Bronchial epithelial cell (primary cell): ENCODE measurements around the gene MAGEF1. TPM values are rescaled to one million over a fixed set of nuclear protein-coding genes. Genes with fewer than 3 reads are reported as not detected.
"Not testable (repeated sequence)": the region's sequence is repeated elsewhere in the genome, so short reads cannot be mapped to it uniquely, and the experiment has no call there.

Experiments
- DNase-seq: peaks from one replicate; pipeline ENCODE4 v3.0.0-alpha.2; 2010; ENCODE audit warnings: low read depth
- FAIRE-seq: peaks from 2 replicates; lab custom pipeline; 2011; peaks lifted over from hg19 to GRCh38; lab: Jason Lieb, UNC
- H3K27me3 ChIP-seq: 2 replicates; pipeline ENCODE4 v1.5.1; 2011; ENCODE audit warnings: low read length; ENCODE audit not compliant: control insufficient read depth, insufficient read depth
- H3K36me3 ChIP-seq: 2 replicates; pipeline ENCODE4 v1.5.1; 2011; ENCODE audit warnings: low read length; ENCODE audit not compliant: control insufficient read depth, insufficient read depth
- H3K4me3 ChIP-seq: 2 replicates; pipeline ENCODE4 v1.5.1; 2011; ENCODE audit warnings: mild to moderate bottlenecking, low read depth, low read length, control low read depth
- total RNA-seq: library from RNA; depleted of rRNA; stranded (reverse); fragments of >200 nt; gene quantifications from 2 replicates; pipeline ENCODE4 v1.2.1, GENCODE V29; 2014
- TF ChIP-seq, protein P1 (sequence below): IDR thresholded peaks from 2 replicates; pipeline ENCODE4 v1.5.1; 2011; ENCODE audit warnings: mild to moderate bottlenecking, moderate library complexity, low read length, control low read depth, inconsistent platforms; ENCODE audit not compliant: insufficient read depth, severe bottlenecking

The MAGEF1 gene
- total RNA-seq, 1 donor from 2014 or later = 14.2 TPM

DNA sequence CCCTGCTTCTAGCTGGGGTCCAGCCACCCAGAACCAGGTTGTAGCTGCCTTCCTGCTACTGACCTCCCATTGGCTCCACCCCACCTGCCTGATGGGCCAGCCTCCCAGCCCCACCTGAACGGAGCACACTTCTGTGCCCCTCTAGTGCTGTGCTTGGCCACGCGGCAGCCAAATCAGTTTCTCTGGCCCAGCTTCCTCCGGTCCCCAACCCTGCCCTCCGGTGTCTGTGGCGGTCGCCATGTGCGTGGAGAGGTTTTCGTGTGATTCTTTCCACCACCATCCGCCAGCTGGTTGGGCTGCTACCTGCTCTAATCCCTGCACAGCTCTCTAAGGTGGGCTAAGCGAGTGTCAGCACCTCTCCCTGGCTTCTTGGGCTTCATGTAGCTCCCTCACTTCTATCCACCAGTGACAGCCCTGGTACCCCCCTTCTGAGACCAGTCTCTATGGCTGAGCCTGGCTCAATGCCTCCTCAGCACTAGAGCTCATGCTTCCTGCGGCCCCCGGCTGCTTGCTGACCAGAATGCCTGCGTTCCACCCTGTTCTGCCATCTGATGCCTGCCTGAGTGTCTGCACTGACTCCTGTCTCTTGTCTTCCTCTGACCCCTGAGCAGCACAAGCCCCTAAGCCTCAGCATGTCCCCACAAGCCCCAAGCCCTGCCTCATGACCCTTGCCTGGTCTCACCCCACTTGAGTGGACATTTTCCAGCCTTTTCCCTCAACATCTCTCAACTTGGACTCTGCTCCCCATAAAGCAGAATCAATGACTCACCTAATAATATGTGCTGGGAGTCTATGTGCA, 23.2 kb upstream of the MAGEF1 start:
- Histone ChIP-seq H3K4me3 (no peak overlapping the region), H3K27me3 (no peaks in the 10 kb centered on the region), H3K36me3 (no peaks in the 10 kb centered on the region)
- TF ChIP-seq, protein P1, sequence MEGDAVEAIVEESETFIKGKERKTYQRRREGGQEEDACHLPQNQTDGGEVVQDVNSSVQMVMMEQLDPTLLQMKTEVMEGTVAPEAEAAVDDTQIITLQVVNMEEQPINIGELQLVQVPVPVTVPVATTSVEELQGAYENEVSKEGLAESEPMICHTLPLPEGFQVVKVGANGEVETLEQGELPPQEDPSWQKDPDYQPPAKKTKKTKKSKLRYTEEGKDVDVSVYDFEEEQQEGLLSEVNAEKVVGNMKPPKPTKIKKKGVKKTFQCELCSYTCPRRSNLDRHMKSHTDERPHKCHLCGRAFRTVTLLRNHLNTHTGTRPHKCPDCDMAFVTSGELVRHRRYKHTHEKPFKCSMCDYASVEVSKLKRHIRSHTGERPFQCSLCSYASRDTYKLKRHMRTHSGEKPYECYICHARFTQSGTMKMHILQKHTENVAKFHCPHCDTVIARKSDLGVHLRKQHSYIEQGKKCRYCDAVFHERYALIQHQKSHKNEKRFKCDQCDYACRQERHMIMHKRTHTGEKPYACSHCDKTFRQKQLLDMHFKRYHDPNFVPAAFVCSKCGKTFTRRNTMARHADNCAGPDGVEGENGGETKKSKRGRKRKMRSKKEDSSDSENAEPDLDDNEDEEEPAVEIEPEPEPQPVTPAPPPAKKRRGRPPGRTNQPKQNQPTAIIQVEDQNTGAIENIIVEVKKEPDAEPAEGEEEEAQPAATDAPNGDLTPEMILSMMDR = no peak
- no peak for DNase-seq
- no peak for FAIRE-seq

GRCh38 chr3:184733971-184734608, 22.2 kb upstream of the MAGEF1 start:
- Histone ChIP-seq H3K27me3 (no peaks in the 10 kb centered on the region), H3K4me3 (no peak overlapping the region), H3K36me3 (no peaks in the 10 kb centered on the region)
- FAIRE-seq (no peak), DNase-seq (no peak)
- TF ChIP-seq, protein P1 = no peak

- FAIRE-seq = no peak
- Histone ChIP-seq H3K27me3 (no peaks in the 10 kb centered on the region), H3K4me3 (no peak overlapping the region), H3K36me3 (no peaks in the 10 kb centered on the region)
- TF ChIP-seq, protein P1 = no peak
- DNase-seq = peak; percentile 59
Measured at GRCh38 chr3:184733181-184733580, 21.3 kb upstream of the MAGEF1 start.

DNA sequence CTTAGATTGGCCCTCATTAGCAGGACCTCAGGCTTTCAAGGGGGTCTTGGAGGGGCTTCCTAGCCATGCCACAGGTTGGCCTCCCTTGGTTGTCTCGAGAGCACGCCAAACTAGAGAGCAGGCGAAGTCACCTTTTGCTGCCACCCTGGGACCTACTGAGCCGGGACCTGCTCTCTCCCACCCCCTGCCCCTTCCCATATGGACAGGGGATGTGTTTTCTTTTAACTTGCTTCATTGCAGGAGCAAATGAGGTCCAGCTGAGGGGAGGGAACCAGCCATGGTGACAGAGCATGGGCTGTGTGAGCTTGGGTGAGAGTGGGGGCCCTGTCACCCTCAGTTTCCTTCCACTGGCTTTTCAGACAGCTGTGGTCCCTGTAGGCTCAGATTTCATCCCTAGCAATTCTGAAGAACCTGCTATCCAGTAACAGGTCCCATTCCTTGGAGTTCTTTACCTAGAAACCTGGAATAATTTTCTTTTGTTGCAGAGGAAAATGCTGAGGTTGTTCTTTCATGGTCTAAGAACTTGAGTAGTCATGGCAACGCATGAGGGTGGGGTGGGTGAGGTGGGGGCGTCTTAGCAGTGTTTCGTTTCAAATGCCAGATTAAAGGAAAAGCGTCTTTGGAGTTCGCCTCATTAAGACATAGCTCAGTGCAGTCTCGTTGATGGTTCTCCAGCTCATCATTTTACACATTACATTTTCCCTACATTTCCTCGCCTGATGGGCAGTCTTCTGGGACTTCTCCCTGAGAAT, 20.1 kb upstream of the MAGEF1 start:
- TF ChIP-seq, protein P1 = no peak
- no peak for DNase-seq
- H3K4me3 ChIP-seq = no peak overlapping the region
- no peaks in the 10 kb centered on the region for H3K36me3 ChIP-seq
- no peaks in the 10 kb centered on the region for H3K27me3 ChIP-seq
- no peak for FAIRE-seq

DNA sequence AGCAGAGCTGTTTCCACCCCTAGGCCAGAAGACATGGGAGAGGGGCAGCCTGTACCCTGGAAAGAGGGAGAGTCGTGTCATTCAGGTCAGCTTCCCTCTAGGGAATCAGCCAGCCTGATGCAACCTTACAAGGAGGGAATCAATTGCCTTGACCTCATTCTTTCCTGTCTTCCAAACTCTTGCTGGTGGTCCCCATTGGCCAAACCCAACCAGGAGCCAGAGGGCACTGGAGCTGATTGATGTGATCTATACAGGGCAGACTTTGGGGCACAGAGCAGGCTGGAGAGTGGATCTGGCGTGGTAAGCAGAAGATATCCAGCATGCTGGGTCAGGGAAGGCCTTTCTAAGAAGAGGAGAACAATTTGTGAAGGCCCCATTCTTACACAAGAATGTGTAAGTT, 19.1 kb upstream of the MAGEF1 start:
- Histone ChIP-seq H3K4me3 (no peak overlapping the region), H3K36me3 (no peaks in the 10 kb centered on the region), H3K27me3 (no peaks in the 10 kb centered on the region)
- TF ChIP-seq, protein P1 = no peak
- no peak for FAIRE-seq
- DNase-seq = no peak

- not testable (repeated sequence) for DNase-seq, H3K4me3 ChIP-seq, FAIRE-seq, H3K36me3 ChIP-seq, H3K27me3 ChIP-seq
Measured at GRCh38 chr3:184729154-184729553, 17.3 kb upstream of the MAGEF1 start.
